HG03378 (cell line): ENCODE data around the gene APOBEC3F.
A peak's percentile ranks its signal among the peaks of the same experiment; 100 is the strongest.
"Not testable (repeated sequence)": the region's sequence is repeated elsewhere in the genome, so short reads cannot be mapped to it uniquely, and the experiment has no call there.

Source experiments
- ATAC-seq: cut with Tn5 transposase; IDR thresholded peaks from one replicate; pipeline ENCODE4 v1.9.1; 2021; ENCODE audit warnings: mild to moderate bottlenecking, moderate library complexity; ENCODE audit not compliant: unreplicated experiment

Gene APOBEC3F

DNA sequence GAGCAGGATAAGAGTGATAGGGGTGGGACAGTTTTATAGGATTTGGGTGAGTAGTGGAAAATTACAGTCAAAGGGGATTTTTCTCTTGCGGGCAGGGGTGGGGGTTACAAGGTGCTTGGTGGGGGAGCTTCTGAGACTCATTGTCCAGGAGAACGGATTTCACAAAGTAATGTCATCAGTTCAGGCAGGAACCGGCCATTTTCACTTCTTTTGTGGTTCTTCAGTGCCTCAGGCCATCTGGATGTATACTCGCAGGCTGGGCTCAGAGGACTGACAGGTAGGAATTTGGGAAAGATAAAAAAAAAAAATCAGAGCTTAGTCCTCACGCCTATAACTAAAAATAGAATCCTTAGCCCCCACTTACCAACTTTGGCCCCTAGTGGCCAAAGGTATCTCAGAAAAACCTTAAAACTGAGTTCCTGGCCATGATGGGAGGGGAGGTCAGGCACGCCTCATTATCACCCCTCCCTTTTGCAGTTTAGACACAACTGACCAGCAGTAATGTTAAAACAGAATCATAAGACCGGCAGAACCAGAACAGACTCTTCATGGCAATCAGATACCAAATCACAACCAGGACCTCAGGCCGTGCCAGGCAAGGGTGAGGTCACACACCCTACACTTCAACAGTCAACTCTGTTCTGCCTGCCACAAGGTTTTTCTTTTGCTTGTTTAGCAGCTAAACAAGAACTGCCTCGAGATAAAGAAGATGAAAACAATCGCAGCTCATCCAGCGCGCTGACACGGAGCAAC, 27.5 kb downstream of the APOBEC3F start:
- no peak for ATAC-seq

DNA sequence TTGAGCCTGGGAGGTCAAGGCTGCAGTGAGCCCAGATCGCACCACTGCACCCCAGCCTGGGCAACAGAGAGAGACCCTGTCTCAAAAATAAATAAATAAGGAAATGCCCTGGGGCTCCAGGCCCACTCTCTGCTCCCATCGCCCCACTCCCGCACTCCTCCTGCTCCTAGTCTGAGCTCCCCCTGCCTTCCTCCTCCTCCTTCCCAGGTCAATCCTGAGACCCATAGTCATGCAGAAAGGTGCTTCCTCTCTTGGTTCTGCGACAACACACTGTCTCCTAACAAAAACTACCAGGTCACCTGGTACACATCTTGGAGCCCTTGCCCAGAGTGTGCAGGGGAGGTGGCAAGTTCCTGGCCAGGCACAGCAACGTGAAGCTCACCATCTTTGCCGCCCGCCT, 29.5 kb downstream of the APOBEC3F start:
- ATAC-seq = no peak

DNA sequence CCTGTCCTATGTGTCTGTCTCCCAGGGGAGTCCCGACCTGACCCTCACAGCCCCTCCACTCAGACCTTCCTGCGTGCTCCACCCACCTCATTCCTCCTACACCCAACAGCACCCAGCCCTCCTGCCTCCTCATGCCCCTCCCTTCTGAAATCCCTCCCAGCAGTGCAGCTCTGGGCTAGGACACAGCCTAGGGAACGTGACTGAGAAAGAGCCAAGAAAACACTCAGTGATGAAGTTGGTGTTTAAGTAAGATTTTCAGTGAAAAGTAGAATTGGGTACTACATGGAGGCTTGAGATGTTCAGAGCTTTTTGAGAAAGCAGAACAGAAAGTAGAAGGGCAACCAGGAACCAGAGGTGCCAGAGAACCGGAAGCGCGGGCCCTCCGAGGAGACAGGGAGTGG, 31.9 kb downstream of the APOBEC3F start:
- ATAC-seq = not testable (repeated sequence)

DNA sequence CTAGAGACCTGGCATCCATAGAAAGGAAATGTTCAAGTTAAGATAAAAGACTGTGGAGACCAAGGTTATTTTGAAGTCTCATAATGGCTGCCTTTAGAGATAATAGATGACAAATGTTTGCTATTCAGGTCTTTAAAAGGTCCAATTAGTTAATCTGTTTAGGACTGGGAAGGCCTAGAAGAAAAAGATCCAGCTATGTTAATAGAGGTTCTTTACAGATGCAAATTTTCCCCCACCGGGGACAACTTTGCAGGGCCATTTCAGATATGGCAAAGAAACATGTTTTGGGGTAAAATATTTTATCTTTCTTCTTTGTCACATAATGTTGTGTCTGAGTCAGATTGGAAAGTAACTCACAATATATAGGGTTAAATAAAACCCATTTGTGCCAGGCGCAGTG, 33.3 kb downstream of the APOBEC3F start:
- ATAC-seq = no peak

DNA sequence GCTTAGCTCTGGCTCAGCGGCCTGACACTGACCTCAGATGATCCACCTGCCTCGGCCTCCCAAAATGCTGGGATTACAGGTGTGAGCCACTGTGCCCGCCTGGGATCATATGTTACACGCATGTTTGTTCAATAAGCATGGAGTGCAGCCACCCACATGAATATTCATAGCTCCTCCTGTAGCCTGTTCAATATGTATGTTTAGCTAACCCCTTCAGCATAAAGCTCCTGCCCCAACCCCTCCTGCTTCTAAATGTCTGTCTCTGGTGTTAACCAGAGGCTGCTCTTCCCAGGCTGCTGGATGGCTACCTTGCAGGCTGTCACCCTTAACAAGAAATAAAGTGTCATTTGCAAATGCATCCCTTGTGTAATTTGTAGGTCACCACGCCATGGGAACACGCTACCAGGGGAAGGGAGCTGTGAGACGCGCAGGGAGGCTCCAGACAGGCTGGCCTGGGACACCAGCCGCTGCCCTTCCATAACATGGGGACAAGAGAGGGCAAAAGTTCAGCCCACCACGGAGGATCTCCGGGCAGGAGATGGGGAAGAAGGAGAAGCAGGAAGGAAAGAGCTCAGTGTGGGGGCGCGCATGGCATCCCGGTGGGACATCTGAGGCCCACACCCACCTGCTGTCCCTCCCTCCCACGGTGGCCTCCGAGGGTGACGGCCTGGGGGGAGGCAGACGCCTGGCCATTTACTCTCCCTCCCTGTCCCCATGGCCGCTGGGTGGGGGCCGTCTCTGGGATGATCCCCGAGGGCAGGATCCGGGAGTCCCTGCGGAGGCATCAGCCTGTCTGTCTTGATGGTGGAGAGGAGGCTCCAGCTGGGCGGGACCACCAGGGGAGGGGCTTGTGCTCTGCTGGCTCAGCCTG, 35.7 kb downstream of the APOBEC3F start:
- ATAC-seq = not testable (repeated sequence)

DNA sequence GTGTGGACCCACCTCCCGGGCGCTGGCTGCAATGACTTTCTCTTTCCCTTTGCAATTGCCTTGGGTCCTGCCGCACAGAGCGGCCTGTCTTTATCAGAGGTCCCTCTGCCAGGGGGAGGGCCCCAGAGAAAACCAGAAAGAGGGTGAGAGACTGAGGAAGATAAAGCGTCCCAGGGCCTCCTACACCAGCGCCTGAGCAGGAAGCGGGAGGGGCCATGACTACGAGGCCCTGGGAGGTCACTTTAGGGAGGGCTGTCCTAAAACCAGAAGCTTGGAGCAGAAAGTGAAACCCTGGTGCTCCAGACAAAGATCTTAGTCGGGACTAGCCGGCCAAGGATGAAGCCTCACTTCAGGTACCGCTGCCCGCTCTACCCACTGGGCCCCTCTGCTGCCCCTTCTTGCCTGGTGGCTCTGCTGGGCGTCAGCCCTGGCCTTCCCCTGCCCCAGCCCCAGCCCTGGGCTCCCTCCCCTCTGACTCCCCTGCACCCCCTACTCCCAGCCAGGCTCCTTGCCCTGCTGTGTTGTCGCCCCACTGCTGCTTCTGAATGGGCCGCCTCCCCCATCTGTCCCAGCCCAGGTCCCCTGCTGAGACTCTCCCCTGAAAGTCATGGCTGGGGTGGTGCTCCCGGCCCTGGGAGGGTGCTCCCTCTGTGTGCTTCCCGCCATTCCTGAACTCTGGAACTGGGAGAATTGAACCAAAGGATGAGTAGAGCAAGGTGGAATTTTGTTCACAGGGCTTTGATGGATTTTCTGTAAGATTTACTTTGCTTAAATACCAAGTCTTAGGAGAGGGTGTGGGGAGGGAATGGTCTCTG, 36.6 kb downstream of the APOBEC3F start, which contains the start of gene APOBEC3G:
Gene APOBEC3G (plus strand): TSS at position 250 of the 815 bp plus-strand sequence. CDS start 87 bp downstream, at position 337.
- peak; percentile 61 for ATAC-seq

DNA sequence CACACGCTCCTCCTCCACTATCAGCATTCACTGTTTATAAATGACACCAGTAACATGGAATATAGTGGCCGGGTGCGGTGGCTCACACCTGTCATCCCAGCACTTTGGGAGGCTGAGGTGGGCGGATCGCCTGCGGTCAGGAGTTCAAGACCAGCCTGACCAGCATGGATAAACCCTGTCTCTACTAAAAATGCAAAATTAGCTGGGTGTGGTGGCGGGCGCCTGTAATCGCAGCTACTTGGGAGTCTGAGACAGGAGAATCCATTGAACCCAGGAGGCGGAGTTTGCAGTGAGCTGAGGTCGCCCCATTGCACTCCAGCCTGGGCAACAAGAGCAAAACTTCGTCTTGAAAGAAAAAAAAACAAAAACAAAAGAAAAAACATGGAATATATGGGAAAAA, 37.2 kb downstream of the APOBEC3F start:
- not testable (repeated sequence) for ATAC-seq

DNA sequence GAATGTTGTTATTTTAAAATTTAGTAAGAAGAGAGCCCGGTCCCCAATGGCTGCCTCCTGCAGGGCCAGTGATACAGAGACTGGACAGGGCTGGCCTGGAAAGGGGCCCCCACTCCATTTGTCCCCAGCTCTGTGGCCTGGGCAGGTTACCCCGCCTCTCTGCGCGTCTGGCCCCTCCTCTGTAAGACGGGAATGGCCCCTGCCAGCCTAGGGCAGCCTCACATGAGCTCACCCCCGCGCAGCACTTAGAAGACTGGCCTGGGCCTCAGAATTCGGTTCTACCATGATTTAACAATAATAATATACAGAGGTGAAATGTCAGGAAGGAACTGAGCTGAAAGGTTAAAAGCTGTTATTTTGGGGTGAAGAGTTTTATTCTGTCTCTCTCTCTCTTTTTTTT, 37.7 kb downstream of the APOBEC3F start:
- ATAC-seq = no peak

DNA sequence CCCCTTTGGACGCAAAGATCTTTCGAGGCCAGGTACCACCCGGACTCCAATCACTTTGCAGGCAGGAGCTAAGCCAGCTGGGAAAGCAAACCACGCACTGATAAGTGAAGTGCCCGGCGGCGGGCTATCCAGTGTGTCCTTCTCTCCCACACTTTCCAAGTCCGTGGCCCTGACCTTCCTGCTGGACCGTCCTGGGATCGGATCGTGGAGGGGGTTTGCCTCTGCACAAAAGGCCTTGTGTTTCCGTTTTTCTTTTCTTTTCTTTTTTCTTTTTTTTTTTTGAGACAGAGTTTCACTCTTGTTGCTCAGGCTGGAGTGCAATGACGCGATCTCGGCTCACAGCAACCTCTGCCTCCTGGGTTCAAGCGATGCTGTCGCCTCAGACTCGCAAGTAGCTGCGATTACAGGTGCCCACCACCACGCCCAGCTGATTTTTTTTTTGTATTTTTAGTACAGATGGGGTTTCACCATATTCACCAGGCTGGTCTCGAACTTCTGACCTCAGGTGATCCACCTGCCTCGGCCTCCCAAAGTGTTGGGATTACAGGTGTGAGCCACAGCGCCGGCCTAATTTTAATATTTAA, 38.5 kb downstream of the APOBEC3F start:
- not testable (repeated sequence) for ATAC-seq

DNA sequence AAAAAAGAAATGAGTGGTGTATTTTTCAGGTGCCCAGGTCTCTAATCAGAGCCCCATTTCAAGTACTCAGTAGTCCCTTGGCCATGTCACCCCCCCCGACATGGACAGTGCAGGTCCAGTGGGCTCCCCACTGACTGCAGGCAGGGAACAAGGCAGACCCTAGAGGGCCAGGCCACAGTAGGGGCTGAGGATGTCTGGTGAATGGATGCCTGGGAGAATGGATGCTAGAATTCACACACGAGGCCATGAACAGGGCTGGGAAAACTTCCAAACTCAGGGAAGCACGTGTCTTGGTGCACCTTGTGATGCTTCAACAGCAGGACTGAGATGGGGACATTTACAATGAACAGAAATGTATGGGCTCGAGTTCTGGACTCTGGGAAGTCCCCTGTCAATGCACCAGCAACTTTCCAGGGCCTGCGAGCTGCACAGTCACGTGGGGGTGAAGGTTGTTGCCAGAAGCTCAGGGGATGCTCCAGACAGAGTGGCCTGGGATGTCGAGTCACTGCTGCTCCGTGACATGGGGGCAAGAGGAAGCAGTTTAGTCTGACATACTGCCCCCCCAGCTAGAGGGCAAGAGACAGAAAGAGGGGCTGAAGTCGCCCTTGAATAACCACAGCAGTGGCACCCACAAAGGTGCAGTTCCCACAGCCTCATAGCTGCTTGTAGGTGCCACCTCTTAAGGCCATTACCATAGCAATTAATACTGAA, 39.5 kb downstream of the APOBEC3F start:
- no peak for ATAC-seq

DNA sequence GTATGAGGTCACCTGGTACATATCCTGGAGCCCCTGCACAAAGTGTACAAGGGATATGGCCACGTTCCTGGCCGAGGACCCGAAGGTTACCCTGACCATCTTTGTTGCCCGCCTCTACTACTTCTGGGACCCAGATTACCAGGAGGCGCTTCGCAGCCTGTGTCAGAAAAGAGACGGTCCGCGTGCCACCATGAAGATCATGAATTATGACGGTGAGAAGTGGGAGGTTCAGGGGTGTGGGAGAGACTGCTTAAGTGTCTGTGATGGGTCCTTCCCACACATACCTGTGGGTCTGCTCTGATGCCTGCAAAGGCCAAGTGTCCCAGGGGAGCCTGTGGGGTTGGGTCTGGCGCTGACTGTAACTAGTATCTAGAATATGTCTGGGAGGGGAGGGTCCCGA, 40.4 kb downstream of the APOBEC3F start:
- no peak for ATAC-seq

DNA sequence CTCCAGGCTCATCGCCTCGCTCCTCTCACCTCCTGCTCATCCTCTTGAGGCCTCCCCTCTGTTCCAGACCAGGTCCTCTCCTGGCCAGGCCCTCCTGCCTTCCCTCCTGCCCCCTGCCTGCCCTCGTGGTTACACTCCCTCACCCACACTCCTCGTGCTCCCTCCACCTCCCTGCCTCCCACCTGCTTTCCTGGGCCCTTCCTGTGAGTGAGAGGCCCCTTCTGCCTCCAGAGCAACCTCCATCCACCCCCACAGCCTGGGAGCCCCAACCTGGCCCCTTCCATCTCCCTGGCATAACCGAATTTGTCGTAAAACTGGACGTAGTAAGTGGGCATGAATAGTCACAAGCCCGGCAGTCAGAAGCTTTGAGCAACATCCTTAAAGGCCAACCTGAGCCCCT, 40.9 kb downstream of the APOBEC3F start:
- ATAC-seq = no peak

DNA sequence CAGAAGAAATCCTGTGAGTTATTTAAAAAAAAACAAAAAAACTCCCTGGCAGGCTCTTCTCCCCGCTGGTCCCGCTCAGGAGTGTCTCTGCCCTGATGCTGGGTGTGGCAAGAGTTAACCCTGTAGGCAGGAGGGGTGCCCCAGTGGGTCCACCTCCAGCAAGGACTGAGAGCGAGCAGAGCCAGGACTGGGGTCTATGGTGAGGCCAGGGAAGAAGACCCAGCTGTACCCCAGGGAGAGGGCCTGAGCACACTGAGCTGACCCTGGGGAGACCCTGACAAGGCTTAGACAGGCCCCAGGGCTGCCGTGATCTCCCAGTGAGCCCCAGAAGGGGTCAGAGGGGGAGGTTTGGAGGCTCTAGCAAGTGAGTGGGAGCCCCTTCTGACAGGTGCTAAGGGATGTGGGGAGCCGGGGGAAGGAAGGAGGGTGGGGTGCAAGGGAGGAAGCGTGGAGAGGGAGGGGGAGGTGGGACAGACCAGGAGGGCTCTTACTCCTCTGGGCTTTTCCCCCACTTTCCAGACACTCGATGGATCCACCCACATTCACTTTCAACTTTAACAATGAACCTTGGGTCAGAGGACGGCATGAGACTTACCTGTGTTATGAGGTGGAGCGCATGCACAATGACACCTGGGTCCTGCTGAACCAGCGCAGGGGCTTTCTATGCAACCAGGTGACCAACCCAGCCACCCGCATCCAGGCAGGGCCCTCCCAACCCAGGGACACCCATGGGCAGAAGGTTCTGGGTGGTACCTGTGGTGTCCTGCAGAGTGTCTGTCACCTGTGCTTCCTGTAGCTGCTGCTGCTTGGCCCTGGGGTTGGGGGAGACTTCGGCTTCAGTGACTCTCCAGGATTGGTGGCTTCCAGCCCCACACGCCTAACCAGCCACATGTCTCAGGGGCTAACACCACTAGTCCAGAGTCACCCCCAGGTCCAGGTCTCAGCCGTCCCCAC, 42.8 kb downstream of the APOBEC3F start:
- ATAC-seq = no peak

DNA sequence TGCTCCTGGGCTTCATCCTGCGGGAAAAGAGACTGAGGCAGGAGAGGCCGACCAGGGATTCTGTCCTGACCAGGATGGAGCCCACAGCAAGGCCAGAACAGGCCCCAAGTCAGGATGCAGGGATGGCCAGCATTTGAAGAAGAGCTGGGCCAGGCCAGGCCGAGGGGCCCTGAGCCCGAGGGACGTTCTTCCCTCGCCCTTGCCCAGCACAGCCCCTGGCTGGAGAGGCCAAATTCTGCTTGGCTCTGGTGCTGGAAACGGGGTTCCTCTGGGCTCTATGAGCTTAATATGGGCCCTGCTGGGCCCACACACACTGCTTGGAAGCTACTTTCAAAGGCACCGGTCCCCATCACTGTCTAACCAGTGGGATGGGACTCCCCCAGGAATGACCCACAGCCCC, 44.0 kb downstream of the APOBEC3F start:
- ATAC-seq = no peak

DNA sequence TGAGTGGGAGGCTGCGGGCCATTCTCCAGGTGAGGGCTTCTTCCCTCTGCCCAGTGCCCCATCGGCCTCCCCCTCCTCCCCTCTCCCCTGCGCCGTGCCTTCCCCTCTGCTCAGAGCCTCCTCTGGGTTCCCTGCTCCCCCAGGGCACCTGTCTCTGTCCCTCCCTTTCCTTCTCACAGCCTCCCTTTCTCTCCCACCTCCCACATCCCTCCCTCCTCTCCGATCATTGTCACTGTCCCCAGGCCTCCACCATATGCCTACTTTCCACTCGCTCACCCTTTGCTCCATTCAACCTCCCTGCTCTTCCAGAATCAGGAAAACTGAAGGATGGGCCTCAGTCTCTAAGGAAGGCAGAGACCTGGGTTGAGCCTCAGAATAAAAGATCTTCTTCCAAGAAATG, 46.4 kb downstream of the APOBEC3F start:
- ATAC-seq = no peak

DNA sequence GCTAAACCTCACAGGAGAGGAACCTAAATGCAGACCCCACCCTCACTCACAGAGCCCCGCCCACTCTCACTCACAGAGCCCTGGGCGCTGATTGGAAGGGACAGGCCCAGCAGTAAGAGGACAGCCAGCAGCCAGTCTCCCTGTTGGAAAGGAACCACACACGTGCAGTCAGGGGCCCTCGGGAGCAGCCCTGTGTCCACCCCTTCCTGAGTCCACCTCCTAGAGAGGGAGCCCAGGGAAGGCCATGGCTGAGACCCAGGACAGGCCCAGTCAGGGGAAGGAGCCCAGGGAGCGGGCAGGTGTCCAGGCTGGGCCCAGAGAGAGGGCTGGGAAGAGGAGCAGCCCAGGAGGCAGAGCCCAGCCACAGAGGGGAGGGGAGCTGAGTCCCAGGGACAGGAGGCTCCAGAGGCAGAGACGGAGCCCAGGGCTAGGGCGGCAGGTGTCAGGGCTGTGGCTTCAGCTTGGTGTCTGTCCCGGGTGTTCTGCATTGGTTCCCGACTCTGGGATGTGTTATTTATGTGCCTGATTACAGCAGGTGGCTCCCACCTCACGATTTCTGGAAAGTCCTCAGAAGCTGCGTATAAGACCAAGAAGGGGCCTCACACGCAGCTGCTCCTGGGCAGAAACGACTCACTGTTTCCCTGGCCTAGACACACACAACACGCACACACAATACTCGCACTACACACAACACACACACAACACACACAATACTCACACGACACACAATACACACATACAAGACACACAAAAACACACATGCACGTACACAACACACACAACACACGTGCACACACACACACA, 47.4 kb downstream of the APOBEC3F start:
- ATAC-seq = no peak

DNA sequence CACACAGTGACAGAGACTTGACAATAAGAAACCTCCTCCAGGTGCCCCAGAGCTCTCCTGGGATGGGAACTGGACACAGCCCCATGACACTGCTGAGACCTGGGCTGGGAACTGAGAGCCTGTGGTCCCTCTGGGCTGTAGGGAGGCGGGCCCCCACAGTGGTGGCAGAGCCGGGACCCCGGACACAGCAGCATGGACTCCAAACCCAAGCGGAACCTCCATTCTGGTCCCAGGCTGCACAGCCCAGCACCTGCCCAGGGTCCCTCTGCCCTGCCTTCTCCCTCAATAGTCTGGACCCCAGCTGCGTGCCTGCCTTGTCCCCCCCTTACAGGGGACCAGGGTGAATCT, 48.0 kb downstream of the APOBEC3F start:
- ATAC-seq = no peak

DNA sequence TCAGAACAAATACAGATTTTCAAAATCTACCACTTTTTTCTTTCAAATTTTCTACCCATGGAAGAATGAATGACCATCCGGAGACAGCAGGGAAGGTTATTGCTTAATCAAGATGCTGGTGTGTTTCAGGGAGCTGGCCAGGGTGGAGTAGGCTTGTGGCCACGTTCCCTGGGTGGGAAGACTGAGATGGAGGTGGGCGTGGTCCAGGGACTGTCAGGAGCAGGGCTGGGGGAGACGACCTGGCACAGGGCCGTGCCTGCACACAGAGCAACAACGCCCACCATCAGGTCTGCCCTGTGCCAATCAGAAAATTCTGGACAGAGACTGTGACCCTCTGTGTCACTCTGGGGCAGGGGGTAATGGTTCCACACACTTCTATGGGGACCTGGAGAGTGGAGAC, 49.3 kb downstream of the APOBEC3F start:
- ATAC-seq = no peak
